G401.6 (cell line): ENCODE measurements around the gene CPNE1.
"Not testable (repeated sequence)": the region's sequence is repeated elsewhere in the genome, so short reads cannot be mapped to it uniquely, and the experiment has no call there.

Source experiments
- FAIRE-seq: peaks from 2 replicates; lab custom pipeline; 2012; peaks lifted over from hg19 to GRCh38; lab: Jason Lieb, UNC

The CPNE1 gene

DNA sequence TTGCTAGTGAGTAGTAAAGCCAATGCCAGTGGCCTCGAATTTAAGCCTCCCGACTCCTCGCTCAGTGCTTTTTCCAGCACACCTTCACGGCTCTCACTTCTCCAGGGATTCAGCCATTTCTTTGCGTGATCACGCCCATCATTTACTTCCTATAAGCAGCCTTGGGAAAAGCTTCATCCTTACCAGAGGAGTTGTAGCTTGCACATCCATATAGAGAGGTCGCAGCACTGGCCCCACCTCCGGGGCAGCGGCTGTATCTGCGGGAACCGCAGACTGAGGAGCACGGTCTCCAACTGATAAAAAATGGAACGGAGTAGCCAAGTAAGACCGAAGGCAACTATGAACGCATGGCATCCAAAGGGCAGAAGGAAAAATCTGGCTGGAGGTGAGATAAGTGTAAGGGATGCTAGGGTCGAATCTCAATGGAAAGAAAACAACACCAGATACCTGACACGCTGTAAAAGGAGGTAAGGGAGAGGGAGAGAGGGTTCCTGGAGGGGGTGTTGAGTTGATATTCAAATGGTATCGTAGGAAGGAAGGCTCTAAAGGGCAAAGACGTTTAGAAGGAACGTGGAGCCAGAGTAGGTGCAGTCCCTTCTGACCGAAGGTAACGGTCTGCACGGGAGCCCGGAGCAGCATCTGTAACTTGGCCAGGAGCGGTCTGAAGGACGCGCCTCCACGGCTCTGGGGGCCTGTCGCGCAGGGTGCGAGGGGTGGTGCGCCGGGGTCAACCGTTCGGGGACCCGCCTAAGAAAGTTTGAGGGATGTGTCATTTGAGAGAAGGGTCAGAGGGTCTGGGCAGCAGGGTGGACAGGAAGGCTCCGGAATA is 33.8 kb upstream of the CPNE1 start:
- no peak for FAIRE-seq

DNA sequence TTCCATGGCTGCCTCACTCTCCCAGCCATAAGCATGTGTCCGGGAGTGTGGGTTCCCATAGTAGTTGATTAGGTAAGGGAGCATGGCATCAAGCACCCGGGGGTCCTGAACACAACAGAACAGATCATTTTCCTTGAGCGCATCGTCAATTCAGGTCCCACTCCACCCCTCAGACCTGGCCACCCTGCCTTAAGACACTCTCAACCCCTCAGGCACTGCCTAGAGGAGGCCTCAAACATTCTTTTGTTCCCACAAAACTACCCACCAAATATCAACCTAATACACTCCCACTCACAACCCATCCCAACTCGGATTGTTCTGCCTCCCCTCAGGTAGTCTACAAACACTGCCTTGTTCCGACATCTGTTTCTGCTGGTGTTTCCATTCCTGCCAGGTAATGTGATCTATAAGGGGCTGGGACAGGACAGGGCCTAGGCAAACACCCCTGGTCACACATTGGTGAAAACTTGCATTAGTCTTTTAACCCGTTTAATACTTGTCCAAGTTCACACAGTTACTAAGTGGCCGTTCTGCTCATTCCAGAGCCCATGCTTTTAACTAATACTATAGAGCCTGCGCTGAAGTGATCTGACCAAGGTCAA is 33.1 kb upstream of the CPNE1 start:
- no peak for FAIRE-seq

DNA sequence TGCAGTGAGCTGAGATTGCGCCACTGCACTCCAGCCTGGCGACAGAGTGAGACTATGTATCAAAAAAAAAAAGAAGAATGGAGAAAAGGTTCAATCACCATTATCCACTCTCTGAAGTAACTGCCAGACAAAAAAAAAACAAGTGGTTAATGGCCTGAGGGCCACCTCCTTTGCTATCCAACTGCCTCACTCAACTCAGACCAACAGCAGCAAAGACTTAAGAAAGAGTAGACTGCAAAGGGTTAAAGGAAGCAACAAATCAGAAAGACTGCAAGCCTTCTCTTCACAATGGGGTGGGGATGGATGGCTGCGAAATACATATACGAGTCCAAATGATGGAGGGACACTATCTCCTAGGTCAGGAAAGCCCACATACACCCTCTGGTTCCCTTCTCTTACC is 31.3 kb upstream of the CPNE1 start:
- no peak for FAIRE-seq

DNA sequence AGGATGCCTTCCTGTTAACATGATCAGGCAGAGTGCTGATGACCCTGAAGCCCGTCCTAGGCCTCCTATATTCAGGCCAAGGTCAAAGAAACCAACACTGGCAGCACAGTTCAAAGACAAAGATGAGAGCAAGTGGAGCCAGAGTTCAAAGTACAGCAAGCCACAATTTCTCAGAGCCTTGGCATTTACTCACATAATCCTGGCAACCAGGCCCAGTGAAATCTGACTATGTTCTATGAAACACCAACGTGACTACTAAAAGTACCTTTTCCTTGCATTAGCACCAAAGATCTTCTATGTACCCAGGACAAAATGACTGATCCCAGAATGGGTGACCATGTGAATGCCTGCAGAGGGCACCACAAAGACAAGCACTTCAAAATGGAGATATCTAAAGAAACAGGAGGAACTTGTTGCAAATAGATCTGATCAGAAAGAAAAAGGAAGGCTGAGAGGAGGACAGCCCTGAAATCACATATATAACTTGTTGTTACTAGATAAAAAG is 30.6 kb upstream of the CPNE1 start:
- FAIRE-seq = no peak

DNA sequence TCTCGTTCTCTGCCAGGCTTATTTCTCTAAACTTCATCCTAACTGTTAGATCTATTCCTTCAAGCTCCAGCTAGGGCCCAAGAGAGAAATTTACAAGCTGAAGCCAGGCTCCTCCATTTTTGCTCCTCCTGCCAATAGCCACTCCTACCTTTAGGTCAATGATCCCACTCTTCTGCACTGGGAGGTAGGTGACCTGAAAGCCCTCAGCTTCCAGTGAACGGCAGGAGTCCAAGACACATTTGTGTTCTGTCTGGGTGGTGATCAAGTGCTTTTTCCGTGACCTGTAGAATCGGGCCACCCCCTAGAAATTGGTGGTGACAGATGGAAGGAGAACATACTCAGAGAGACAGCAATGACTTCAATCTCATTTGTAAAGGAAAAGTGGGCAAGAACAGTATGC is 25.6 kb upstream of the CPNE1 start:
- no peak for FAIRE-seq

DNA sequence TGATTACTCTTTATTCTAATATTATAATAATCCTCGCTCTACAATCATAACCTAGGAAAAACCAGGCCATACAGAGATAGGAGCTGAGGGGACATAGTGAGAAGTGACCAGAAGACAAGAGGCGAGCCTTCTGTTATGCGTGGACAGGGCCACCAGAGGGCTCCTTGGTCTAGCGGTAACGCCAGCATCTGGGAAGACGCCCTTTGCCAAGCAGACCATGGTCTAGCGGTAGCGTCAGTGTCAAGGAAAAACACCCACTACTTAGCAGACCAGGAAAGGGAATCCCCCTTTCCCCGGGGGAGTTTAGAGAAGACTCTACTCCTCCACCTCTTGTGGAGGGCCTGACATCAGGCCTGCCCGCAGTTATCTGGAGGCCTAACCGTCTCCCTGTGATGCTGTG is 22.2 kb upstream of the CPNE1 start:
- not testable (repeated sequence) for FAIRE-seq

DNA sequence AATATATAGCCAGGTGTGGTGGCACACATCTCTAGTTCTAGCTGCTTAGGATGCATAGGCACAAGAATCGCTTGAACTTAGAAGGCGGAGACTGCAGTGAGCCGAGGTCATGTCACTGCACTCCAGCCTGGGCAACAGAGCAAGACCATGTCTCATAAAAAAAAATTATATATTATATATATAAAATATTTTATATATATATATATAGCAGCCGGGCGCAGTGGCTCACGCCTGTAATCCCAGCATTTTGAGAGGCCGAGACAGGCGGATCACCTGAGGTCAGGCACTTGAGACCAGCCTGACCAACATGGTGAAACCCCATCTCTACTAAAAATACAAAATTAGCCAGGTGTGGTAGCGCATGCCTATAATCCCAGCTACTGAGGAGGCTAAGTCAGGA is 20.7 kb upstream of the CPNE1 start:
- not testable (repeated sequence) for FAIRE-seq

DNA sequence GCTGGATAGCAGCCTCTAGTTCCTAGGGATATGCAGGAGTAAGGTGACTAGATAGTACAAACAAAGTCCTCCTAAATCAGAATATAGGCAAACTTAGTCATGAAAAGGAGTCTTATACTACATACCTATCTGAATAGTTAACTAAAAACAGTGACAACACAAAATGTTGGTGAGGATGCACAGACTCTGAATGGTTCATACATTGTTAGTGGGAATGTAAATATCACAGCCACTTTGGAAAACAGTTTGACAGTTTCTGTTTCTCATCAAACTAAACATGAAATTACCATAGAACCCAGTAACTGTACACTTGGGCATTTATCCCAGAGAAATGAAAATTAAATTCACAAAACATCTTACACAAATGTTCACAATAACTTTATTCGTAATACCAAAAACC is 17.3 kb upstream of the CPNE1 start:
- FAIRE-seq = no peak

DNA sequence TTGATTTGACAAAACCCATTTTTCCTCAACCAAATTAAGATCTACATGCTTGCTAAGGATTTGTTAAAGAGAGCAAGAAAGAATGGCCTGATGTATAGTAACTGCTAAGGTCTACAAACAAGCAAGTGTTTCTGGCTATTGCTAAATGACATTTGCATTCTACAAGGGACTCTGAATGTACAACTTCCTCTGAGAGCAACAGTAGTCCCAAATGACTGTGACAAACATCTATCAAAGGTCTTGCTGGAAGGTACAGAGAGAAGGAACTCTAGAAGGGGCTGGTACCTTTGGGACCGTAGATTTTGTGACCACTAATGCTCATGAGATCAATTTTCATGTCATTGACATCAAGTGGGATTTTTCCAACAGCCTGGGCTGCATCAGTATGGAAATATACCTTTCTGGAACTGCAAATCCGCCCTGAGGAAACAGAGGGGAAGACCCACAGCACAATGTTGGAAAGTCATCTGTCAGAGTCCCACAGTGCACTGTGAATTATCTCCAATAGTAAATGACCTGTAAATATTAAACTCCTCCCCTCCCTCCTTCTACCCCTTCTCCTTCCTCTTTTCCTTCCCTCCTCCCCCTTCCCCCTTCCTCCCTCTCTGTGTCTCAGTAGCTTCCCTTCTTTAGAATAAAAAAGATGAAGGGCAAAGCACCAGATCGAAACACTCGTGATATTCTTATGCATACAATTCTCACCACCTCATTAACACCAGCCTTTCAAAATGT is 15.9 kb upstream of the CPNE1 start:
- no peak for FAIRE-seq

DNA sequence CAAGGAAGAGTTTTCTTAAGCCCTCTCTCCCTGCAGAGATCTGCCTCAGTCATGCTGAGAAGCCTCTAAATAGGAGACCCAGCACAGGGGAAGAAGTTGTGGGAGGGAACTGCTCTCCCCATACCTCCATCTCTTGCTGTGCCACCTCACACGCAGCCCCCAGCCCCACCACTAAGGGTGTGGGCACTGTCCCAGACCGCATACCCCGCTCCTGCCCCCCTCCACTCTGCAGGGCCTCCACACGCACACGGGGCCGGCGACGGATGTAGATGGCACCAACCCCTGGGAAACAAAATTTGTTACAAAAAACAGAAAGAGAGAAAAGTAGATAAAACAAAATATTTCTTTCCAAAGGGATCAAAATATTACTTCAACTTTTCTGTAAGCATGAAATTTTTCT is 10.2 kb upstream of the CPNE1 start:
- no peak for FAIRE-seq

DNA sequence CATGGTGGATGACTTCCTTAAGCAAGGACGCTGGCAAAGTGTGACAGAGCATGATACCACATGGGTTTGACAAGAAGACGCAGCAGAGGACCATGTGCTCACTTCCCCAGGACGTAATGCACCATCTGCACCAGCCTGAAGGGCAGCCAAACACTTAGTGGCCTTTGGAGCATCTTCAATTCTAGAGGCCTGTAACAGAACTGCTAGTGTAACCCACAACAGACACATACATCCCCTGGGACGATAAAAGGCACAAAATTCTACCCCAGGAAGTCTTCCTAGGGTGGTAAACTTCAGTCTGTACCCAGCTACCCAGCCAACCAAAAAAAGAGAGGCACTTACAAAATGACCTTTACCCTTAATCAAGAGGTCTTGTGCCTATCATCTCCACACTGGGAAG is 9.2 kb upstream of the CPNE1 start:
- no peak for FAIRE-seq

DNA sequence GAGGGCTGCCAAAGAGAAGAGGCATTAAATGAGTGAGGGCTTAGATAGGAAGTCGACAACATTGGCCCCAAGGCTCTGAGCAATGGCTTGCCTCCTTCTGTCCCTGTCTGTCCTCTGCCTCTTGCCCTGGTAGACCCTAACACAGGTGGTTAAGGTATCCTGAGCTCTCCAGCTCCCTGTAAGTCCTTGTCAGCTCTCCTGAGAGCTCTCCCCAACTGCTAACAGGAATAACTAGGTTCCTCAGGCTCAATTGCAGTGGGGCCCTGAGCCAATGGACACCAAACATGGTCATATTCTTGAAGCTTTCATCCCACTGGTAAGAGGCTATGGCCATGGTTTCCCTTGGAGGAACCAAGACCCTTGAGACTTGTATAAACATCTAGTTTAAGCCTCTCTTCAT is 5.0 kb upstream of the CPNE1 start:
- FAIRE-seq = no peak

DNA sequence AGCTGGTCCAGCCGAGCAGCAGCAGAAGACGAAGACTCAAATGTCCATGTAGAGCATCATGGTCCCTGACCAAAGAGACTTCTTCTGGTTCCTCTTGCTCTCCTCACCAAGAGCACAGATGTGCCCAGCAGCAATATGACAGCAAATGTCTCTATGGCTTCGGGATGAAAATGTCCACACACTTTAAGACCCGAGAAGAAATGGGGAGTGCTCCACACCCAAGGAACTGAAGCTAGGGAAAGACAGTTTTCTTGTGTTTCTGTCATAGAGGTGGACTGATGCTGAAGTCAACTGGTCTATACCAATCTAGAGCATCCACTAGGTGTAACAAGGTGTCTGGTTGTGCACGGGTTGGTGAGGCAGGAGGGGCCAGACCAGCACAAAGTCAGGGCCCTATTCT is 4.5 kb upstream of the CPNE1 start:
- FAIRE-seq = no peak

DNA sequence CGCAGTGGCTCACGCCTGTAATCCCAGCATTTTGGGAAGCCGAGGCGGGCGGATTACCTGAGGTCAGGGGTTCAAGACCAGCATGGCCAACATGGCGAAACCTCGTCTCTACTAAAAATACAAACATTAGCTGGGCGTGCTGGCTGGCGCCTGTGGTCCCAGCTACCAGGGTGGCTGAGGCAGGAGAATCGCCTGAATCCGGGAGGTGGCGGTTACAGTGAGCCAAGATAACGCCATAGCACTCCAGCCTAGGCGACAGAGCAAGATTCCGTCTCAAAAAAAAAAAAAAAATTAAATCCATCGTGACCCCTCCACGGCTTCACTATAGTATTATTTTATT is 1.2 kb upstream of the CPNE1 start:
- no peak for FAIRE-seq

DNA sequence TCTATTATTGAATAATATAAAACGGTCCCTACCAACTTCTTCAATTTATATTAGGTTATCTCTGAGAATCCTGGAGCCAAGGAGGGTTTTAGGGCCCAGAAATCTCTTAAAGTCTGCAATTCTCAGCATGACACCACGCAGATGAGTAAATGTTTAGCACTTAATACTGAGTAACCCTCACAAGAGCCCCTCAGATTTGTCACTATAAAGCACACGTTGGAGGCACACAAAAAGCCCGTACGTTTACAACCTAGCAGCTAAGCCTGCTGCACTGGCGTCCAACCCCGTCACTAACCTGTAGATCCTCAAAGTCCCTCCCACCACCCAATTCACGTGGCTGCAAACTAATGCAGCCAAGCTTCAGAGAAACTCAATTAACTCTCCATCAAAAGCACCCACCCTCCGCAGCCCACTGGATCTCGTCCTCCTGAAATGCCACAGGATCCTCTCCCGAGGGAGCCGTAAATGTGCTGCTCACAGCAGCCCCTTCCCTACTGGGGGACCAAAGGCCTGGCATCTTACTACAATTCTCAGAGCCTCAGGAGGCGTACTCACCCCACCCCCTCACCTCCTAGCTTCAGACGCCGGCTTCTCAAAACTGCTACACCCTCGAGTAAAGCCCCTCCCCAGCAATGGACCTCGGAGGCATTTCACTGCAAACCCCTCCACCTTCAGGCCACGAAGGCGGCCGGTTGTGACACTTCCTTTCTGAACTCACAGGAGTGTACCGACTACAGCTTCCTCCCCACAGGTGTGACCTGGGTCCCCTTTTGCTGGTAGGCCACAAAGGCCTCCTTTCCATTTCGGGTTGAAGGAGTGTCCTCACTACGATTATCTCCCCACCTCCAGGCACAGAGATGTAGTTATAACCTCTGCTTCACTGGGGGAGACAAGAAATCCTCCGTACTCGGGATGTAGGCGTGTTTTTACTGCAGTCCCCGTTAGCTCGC is 909 bp downstream of the CPNE1 start:
- FAIRE-seq = no peak

DNA sequence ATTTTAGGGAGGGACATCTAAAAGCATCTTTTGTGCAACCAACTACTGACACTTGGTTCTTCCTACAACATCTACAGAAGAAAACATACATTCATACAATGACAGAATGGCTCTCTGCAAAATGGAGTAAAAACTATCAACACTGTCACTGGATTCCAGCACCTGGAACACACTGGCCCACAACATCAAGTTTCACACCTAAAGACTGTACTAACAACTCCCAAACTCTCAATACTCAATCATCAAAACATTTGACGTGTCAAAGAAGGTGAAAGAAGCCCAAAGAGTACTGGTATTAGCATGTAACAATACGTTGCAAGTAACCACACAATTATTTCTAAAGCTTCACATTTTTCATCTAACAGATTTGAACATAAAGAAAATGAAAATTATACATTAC is 2.1 kb downstream of the CPNE1 start:
- no peak for FAIRE-seq

DNA sequence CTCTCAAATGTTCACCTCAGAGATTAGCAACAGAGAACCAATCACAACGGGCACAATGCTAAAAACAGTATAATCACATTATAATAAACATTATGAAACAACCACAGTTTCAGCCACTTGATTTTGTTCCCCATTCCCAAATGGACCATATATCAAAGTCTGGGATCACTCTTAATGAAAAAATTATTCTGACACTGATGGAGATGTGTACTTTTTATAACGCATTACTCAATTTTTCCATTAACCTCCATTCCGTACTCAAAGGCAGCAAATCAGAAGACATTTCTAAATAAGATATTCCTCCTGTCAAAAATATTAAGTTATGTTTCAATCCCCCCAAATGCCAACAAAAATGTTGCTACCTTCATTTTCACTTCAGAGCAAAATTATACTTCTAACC is 2.8 kb downstream of the CPNE1 start:
- no peak for FAIRE-seq

DNA sequence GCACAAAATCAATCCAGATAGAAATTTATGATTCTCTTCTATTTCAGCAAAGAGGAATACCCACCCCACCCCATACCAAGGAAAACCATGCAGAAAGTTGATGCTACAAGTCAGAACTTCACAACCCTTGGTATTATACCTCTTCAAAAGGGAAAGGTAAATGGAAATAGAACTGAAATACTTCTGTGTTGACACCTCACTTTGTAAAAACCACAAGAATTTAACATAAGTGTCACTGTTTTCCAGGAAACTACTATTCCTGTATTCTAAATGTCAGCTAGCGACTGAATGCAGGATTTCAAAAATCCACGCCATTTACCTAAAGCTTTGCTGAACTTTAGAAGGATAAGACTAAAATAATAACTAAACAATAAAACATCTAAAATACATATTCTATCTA is 3.6 kb downstream of the CPNE1 start:
- no peak for FAIRE-seq

DNA sequence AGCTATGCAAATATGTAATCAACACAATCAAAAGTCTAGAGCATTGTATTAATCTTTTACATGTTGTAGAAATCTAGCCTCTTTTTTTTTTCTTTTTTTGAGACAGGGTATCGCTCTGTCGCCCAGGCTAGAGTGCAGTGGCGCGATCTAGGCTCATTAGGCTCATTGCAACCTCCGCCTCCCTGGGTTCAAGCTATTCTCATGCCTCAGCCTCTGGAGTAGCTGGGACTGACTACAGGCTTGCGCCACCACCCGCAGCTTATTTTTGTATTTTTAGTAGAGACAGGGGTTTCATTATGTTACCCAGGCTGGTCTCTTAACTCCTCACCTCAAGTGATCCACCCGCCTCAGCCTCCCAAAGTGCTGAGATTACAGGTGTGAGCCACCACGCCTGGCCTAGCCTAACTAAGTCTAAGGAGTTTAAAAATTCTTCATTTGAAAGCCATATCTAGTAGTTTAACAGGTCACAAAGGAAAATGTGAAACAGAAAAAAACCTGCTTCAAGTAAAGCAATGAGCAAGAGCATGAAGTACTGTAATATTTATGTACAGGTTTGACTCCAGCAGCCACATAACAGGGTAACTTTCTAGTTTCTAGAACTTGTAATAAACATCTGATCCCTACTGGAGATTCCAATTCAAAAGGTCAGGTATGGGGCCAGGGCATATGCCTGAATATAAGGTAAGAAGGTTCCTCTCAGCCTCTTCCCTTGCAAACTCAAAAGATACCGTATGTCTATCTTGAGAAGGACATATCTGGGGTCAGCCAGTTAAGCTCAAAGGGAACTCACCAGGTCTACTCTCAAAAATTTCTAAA is 4.4 kb downstream of the CPNE1 start:
- no peak for FAIRE-seq

DNA sequence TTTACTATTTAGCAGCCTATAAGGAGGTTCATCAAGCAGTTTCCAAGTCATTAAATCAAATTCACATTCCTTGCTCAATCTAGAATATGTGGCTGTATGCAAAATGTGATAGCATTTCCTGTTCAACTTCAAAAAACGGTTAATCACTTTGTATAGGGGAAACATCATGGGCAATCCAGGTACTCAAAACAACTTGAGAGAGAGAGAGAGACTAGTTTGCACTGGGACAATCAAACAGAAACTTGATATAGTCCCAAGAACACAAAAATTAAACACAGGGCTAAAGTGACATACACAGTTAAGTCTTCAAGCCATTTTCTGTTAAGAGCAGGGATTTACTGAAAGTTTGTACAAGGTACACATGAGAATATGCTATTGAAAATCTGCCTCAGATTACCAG is 7.4 kb downstream of the CPNE1 start:
- no peak for FAIRE-seq

DNA sequence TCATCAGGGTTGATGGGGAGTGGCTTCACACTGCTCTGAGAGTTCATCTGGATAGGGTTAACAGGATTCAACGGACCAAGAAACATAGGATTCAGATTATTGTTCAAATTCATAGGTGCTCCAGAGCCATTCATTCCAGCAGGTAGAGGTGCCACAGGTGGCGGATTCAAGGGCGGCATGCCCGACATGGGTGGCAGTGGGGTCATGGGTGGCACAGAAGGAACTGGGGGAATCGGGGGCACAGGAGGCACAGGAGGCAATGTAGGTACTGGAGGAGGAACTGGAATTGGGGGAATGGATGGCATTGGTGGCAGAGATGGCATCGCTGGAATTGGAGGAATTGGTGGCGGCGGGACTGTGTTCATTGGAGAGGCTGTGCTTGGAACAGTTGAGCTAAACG is 10.3 kb downstream of the CPNE1 start:
- FAIRE-seq = no peak
